Activated CD8-positive, alpha-beta memory T cell treated with anti-CD3 and anti-CD28 coated beads for 1 hour (primary cell): Measurements from ENCODE around the gene MAGI1.

Experiments used
- DNase-seq, 2 donors: peaks; one replicate each; pipeline ENCODE4 v3.0.0-alpha.2; 2020; ENCODE audit warnings: low read depth in 1 of 2; ENCODE audit errors: extremely low read depth in 1 of 2

Gene MAGI1

DNA sequence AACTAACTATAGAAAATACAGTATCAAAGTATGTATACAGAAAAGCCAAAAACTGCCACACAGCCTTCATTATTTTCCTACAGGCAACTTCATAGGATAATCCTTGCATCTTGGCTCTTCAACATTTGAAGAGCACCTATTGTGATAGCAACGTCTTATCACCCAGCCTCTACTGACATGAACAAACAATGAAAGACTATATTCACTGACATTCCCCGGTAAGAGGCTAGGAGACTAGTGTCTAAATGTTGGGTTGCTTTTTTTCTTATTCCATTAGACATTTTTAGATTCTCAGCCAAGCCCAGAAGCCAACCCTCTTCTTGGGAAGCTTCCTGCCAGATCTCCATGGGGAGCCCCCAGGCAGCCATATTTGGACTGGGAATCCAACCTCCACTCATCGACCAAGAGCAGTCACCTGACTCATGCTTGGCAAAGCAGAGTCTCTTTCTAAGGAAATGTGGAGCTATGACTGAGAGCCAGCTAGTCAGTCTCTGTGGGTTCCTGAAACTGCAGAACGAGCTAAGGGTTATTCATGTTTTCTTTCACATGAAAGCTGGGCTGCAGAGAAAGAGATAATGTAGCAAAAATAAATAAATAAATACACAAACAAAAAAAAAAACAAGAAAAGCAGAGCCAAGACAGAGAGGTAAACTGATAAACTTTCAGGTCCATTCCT is 227.5 kb downstream of the MAGI1 start:
- DNase-seq = no peak

DNA sequence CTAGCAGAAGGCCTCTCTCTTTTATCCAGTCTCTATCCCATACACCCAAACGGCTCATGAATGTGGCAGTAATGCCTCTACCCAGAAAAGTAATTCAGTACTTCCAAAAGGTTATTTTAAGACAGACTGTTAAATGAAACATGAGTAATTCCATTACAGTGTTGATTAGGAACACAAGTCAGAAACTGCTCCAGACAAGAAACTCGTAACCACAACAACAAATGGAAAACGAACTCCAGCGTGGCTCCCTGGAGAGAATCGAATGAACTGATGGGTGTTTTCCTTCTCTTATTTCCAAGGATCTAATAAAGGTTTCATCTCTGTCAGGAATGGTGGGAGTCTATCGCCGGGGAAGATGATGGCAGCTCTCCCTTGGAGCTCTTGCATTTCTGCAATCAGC is 228.4 kb downstream of the MAGI1 start:
- no peak for DNase-seq

DNA sequence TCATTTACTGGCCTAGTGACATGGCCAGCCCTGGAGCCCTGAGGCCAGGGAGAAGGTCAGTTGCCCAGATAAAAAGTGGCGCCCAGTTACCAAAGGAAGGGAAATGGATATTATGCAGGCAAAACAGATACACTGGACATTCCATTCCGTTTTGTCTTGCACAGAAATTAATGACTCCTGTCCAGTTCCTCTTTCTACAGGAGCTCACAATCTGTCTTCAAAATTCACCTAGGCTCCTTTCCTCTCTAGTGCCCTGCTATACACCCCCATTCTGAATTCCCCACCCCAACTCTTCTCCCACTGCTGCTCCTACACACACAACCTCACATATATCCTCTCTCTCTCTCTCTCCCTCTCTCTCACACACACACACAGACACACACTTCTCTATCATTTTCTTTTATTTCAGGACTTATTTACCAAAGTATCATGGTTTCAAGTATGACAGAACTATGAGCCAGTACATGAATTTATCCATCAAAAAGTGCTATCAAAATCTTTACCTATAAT is 229.0 kb downstream of the MAGI1 start:
- no peak for DNase-seq

DNA sequence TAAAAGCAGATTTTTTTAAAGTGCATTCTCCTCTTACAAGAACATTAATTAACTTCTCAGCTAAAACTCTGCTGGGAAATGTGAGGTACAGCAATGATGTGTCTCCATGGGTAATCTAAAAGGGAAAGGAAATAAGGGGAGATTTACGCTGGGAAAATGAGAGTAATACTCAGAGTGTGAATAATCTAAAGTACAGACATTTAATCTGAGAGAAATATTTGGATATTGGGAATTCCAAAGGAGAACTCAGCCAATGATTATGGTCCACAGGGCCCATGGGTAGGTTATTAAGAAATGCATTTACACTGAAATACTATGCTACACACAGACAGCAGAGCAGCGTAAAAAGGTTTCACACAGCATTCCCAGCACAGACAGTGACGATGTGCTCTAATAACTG is 229.9 kb downstream of the MAGI1 start:
- no peak for DNase-seq

DNA sequence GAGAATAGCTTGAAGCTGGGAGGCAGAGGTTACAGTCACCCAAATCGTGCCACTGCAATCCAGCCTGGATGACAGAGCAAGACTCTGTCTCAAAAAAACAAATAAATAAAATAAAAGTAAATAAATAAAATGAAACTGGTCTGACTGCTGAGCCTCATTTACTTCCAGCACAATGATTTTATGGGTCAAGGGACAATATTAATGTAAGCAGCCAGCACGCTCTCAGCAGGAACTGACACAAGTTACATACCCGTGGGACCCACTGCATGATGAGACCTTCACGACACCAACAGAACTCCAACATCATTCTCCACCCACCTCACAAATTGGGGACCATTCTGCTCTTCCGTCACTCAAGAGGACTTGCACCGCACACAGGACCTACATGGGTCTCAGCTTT is 230.3 kb downstream of the MAGI1 start:
- no peak for DNase-seq

DNA sequence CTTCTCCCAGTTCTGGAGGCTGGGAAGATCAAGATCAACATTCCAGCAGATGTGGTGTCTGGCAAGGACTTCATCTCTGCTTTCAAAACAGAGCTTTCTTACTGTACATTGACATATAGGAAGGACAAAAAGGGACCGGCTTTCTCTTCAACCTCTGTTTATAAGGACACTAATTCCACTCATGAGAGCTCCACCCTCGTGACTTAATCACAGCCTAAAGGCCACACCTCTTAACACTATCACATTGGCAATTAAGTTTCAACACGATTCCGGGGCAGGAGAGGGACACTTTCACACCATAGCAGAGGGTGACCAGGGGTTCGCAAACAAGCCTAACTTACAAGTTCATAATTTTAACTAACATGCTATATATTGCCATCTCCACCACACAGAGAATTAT is 231.5 kb downstream of the MAGI1 start:
- no peak for DNase-seq

DNA sequence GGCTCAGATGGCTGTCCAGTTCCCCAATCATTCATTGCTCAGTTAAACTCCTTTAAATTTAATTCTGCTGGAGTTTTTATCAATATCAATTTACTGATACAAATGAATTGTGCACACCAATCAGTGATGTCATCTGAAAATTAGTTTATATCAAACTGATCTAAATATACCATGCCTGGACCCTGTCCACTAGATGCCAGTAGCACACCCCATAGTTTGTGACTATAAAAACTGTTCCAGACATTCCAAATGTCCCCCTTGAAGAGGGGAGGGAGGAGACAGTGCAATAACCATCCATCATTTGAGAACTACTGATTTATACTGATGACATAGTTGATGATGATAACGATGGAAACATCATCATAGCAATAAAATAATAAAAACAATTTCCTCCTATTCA is 232.1 kb downstream of the MAGI1 start:
- DNase-seq = no peak

DNA sequence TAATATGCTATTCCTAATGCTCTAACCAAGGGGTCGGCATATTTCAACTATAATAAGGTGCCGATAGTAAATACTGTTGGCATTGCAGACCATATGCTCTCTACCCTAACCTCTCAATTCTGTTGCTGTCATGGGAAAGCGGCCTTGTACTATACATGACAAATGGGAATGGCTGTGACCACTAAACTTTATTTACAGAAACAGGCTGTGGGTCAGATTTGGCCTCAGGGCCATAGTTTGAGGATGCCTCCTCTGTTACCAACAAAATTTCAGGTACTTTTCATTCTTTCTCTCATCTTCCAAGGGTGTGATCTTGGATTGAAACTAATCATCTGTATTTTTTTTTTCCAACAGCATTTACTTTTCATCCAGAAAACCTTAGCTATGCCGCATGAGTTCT is 242.0 kb downstream of the MAGI1 start:
- no peak for DNase-seq

DNA sequence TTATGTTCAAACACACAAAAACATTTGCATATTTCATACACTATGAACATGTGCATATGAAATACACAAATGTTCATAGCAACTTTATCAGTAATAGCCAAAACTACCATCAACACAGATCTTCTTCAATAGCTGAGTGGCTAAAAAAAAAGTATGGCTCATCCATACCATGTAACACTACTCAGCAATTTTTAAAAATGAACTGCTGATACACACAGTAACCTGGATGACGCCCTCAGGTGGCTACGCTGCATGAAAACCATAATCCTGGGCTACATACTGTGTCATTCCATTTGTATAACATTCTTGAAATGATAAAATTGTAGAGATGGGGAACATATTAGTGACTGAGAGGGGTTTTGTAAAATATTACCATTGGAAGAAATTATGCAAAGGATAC is 243.6 kb downstream of the MAGI1 start:
- no peak for DNase-seq

DNA sequence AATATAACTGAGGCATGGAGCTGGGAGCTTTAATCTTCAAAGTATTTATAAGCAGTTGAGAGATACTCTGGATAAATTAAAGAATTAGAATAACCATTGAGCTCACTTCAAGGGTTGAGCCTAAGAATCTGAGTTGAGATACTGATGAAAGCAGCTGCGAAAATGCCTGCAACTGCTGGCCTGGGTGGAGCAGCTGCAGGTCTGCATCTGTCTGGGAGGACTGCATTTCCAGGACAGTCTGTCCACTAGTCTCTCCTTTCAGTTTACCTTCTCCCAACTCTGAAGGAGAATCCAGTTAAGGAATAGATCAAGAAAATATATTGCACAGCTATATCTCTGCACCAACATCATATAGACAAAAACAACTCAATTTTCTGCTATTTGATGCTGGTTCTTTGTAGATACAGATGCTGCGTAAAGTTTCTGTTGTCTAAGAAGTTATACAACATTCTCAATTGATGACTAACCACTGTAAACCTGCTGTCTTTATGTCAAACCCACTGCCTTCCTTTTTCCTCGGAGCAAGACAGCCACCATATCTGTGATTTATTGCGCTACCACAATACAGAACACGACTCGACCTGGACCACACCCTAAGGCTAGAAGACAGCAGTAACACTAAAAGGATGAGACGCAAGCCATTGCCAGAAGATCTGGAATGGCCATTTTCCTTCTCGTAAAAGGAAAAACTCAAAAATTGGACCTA is 245.1 kb downstream of the MAGI1 start:
- DNase-seq = no peak

DNA sequence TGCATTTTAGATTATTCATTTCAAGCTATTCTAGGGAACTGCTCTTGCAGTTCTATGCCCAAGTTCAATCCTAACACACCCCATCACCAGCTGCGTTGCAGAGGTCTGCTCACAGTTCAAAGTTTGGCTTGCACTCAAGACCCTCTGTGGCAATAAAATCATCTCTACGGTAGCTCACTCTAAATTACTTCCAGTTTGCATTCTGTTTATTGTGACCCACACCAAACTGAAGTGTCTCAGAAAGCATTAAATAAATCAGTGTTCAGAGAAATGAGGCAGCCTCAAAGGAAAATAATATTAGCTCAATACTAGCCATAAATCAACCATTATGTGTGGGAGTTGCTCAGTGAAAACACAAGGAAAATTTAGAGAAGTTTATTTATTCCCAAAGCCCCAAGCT is 250.3 kb downstream of the MAGI1 start:
- no peak for DNase-seq

DNA sequence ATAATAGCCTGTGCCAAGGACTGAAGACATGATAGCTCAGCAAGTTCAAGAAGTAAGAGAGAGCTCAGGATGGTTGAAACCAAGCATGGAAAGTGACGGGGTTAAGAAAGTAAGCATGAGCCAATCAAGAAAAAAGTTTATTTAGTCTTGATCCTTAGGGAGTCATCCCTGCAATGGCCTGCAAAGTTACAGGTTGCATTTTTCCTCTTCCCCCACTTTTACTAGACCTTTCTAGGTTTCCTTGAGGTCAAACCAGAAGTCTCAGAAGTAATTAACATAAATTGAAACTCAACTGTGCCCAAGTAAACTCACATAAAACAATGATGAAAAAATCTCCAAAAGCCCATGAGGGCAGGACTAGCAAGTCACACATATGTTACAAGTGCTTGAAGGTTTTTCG is 250.9 kb downstream of the MAGI1 start:
- DNase-seq = no peak

DNA sequence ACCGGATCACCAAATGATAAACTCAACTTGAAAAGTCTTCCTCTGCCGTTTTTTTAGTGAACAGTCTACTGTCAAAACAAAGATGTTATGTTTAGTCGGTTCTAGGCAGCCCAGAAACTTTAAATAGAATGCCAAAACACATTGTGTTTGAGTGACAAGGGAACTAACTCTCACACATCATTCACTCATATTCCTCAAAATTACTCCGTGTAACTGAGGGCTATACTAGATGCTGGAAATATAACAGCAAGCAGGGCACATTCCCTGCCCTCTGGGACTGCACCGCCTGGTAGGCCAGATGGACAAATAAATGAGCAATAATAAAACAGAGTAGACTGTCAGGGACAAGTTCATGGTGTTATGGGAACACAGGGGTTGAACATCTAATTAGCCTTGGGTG is 251.4 kb downstream of the MAGI1 start:
- DNase-seq = no peak

DNA sequence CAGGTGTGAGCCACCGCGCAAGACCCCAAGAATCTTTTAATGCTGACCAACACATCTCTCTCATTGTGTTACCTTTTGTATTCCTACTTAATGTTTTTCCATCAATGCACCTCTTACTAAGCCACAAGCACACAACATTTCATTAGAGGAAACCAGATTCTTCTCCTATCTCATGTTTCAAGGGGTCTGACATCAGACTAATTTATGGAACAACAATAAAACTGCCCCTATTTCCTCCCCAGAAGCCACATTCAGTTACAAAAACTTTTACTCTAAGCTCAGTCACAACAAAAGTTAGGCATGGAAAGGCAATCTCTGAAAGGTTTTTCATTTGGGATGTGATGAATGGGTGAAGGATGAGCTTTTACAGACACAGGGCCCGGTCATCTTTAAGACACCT is 251.8 kb downstream of the MAGI1 start:
- no peak for DNase-seq

DNA sequence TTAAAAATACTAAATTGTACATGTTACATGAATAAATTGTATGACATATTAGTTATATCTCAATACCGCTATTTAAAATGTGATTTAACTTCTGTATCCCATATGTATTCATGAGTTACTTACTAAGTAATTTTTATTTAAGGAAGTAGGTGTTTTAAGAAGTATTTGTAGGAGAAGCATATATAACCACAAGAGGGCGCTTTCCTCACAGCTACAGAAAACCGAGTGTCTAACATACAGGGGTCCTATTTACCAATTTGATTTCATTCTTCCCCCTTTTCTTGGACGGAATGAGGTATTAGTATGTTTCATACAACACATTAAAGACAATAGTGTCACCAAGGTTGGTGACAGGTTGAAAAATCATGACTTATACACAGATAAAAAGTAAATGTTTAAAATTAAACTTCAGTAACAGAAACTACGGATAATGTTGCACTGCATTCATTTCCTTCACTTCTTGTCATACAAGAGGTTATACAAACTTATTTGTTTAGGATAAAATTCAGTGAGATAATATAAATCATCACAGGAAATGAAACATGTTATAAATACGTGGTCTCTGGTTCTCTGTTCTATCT is 253.6 kb downstream of the MAGI1 start:
- DNase-seq = no peak

DNA sequence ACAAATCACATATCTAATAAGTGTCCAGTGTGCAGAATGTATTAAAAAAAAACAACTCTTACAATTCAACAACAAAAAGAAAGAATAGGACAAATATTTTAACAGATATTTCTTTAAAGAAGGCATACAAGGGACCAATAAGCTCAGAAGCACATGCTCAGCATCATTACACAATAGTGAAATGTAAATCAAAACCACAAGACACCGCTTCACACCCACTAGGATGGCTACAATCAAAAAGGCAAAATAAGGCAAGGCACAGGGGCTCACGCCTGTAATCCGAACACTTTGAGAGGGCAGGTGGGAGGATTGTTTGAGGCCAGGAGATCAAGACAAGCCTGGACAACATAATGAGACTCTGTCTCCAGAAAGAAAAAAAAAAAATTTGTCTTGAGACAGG is 255.6 kb downstream of the MAGI1 start:
- DNase-seq = no peak

DNA sequence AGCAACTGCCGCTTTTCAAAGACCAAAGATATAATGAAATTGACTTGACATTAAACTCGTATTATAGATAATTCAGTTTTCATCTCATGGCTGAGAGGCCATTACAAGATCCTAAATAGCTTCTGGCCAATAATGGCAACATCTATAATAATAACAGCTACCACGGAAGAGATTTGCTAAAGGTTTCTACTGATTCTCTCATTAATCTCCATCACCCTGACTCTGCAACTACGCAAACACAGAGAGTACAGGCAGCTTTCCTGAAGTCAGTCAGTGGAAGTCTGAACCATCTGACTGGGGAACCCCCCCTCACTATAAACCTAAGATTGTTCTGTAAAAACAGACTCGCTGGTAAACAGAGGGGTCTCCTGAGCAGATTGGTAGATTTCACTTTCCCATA is 257.1 kb downstream of the MAGI1 start:
- DNase-seq = no peak

DNA sequence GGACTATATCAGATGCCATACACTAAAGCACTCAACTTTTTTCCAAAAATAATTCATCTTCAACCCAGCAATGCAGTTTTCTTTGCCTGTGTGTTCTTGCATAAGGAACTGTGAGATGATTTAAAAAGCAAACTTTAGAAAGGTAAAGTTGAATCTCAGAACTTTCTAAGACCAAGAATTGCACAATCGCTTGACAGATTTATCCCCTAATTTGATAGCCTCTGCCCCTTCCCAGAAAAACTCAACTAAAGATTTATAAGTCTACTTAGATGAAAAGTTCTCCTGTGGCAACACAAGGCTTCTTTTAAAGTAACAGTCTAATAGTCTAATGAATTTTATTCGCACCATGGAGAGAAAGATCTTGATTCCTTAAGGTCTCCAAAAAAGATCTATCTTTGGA is 259.3 kb downstream of the MAGI1 start:
- DNase-seq = no peak

DNA sequence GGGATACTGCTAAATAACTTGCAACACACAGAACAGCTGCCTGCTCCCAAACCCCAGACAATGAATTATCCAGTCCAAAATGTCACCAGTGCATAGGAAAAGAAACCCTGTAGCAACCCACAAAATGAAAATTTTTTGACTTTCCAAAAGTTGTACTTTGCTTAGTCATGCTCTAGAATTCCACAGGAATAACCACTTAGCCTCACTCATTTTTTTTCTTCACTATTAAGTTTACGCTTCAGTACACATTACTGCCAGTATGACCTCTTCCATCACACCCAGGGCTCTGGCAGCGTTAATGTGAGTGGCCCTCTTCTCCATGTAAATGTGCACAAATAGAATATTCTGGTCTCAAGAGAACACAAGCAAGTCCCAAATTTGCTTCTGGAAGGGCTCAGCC is 259.8 kb downstream of the MAGI1 start:
- no peak for DNase-seq

DNA sequence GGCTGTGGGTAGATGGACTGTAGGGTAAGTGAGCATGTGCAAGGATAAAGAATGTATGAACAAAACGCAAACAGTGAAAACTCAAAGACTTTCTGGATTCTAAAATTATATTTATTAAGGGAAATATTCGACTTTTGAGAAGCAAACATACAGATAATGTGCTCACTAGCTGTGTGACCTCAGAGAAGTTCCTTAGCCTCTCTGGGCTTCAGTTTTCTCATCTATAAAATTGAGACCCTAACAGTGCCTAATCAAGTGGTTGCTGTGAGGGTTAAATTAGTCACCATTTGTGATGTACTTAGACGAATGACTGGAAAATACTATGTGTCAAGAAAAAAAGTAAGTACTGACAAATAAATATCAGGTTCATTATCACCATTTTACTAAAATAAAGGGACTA is 261.7 kb downstream of the MAGI1 start:
- no peak for DNase-seq

DNA sequence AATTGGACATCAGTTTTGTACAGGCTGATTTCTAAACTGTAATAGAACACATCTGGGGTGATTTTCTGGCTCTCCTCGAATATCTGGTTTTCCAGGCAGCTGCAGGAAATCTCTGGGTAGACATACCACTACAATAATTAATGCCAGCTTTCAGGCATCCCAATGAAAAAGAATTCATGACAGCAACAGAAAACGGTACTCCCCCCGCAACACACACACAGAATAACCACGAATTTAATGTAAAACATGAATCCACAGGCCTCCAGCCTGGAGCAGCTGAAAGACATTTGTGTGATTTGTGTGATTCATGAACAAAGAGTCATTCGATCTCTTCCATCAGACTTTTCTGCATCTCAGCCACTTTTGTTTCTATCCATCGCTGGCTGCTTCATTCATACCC is 262.2 kb downstream of the MAGI1 start:
- no peak for DNase-seq

DNA sequence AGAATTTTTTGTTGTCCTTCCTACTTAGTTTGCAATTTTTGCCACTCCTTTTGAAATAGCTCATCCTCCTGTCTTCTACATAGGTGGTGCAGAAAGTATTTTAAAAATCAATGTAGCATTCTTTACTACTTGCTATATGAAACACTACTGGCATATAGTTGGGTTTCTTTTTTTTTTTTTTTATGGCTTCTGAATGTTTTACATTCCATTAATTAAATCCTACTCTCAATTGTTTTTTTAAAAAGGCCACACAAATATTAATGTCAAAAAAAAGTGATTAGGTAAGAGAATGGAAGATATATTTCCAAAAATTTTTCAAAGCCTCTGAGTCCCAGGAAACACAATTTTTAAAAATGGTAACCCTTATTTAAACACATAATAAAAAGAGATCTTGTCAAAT is 262.6 kb downstream of the MAGI1 start:
- no peak for DNase-seq
